Activated CD4-positive, alpha-beta T cell treated with anti-CD3 and anti-CD28 coated beads, Interleukin-2, amount 50 U/mL, for 24 hours (primary cell): ENCODE data around the gene S100A3.

ENCODE experiments used
- DNase-seq, 2 donors: peaks; one replicate each; pipeline ENCODE4 v3.0.0-alpha.2; 2020; ENCODE audit warnings: low read depth in 1 of 2, low spot score in 1 of 2

The S100A3 gene

GRCh38 chr1:153513023-153513422, 36.0 kb downstream of the S100A3 start:
- DNase-seq: no peak

- DNase-seq: peak; percentile 62 to 72
These were observed 38.1 kb downstream of the S100A3 start for GRCh38 chr1:153510984-153511410.

GRCh38 chr1:153509729-153510354, 39.2 kb downstream of the S100A3 start:
- DNase-seq: peak; percentile 37 to 41

- no peak for DNase-seq
These were observed 40.0 kb downstream of the S100A3 start for GRCh38 chr1:153509036-153509435.

- no peak for DNase-seq
These were observed 41.0 kb downstream of the S100A3 start for GRCh38 chr1:153507926-153508583.

GRCh38 chr1:153506831-153507413, 42.1 kb downstream of the S100A3 start:
- no peak for DNase-seq

- no peak for DNase-seq
These were observed 42.7 kb downstream of the S100A3 start for GRCh38 chr1:153506386-153506785.

- no peak for DNase-seq
These were observed 43.5 kb downstream of the S100A3 start for GRCh38 chr1:153505576-153505975.

GRCh38 chr1:153503766-153504165, 45.3 kb downstream of the S100A3 start:
- no peak for DNase-seq

- no peak for DNase-seq
These were observed 50.3 kb downstream of the S100A3 start for GRCh38 chr1:153498746-153499145.
